Panc1 (cell line): Measurements from ENCODE around the gene ATP8B1.

ENCODE experiments used
- CTCF ChIP-seq: fragments of 450-650 bp; IDR thresholded peaks from 2 replicates; pipeline ENCODE4 v1.5.1; 2017; ENCODE audit warnings: mild to moderate bottlenecking
- POLR2AphosphoS5 ChIP-seq: IDR thresholded peaks from 2 replicates; pipeline ENCODE4 v1.6.1; 2012; ENCODE audit warnings: mild to moderate bottlenecking, low read depth, low read length, moderate library complexity
- SIN3A ChIP-seq: IDR thresholded peaks from 2 replicates; pipeline ENCODE4 v1.6.1; 2012; ENCODE audit warnings: low read depth, mild to moderate bottlenecking, low read length, moderate library complexity, borderline replicate concordance; ENCODE audit not compliant: insufficient read depth

GRCh38 chr18:57640749-57641148, 162.4 kb downstream of the ATP8B1 start:
- TF ChIP-seq POLR2AphosphoS5 (no peak), CTCF (no peak), SIN3A (no peak)
